ENCODE measurements around the gene B3GNT9. TPM values are rescaled to one million over a fixed set of nuclear protein-coding genes. Genes with fewer than 3 reads are reported as not detected.
A peak's percentile ranks its signal among the peaks of the same experiment; 100 is the strongest.

The B3GNT9 gene
- total and polyA plus RNA-seq, 8 donors = 16.2 to 29.4 (median 19.9) TPM

DNA sequence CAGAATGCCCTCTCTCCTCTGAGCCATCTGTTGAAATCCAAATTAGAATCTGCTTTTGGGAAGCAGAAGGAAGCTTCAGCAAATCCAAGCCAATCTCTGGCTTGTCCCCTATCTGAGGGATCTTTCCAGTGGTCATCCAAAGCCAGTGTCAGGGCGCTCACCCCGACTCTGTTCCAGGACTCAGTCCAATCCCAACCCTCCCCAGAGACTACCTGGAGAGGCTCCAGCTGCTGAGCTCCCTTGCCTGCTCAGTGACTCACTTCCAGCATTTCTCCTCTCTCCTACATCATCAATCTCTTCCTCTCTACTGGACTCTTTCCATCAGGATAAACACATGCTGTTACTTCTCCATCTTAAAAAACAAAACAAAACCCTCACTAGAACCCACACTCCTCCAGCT lies 30.5 kb upstream of the B3GNT9 start:
- intact Hi-C loops (cut with DNase I) = loop anchor here in 1 of 2 donors (10.0 kb wide), 1 partner anchor 207 kb away; no protein-coding TSS in a partner anchor
- ATAC-seq = no peak
- H3K4me1 ChIP-seq = peaks cover 33 to 72% of the 10 kb centered on the region in 2 donors

DNA sequence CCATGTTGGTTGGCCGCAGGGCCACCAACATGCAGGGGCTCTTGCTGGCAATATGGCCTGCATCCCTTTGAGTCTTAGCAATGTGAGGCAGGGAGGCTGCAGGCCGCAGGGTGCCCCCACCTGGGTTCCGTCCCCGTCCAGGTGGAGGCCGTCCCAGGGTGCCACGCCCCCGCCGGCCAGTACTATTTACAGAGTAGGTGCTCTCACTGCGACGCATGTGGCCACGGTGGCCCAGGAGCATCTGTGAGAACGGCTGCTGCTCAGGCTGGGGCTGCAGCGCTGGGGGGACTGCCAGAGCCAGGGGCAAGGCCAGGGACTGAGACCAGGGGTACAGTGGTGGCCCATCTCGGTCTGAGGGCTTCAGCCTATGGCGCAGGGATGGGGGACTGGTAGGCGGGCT lies 29.4 kb upstream of the B3GNT9 start:
- peaks cover 0 to 30% of the 10 kb centered on the region in 2 donors for H3K27me3 ChIP-seq
- TF ChIP-seq, protein P1, sequence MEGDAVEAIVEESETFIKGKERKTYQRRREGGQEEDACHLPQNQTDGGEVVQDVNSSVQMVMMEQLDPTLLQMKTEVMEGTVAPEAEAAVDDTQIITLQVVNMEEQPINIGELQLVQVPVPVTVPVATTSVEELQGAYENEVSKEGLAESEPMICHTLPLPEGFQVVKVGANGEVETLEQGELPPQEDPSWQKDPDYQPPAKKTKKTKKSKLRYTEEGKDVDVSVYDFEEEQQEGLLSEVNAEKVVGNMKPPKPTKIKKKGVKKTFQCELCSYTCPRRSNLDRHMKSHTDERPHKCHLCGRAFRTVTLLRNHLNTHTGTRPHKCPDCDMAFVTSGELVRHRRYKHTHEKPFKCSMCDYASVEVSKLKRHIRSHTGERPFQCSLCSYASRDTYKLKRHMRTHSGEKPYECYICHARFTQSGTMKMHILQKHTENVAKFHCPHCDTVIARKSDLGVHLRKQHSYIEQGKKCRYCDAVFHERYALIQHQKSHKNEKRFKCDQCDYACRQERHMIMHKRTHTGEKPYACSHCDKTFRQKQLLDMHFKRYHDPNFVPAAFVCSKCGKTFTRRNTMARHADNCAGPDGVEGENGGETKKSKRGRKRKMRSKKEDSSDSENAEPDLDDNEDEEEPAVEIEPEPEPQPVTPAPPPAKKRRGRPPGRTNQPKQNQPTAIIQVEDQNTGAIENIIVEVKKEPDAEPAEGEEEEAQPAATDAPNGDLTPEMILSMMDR (IDR thresholded peaks at IDR 0.05) = no peak
- H3K36me3 ChIP-seq = no peaks in the 10 kb centered on the region
- ATAC-seq (no peak), DNase-seq (peak in 1 of 4 donors; percentile 68)
- intact Hi-C loops (cut with DNase I) = loop anchor here in 1 of 2 donors (10.0 kb wide), 1 partner anchor 205 kb away; no protein-coding TSS in a partner anchor
- peaks cover 29 to 63% of the 10 kb centered on the region in 2 donors for H3K4me1 ChIP-seq
- H3K27ac ChIP-seq = no peak overlapping the region
- H3K9me3 ChIP-seq = no peaks in the 10 kb centered on the region
- H3K4me3 ChIP-seq = no peak overlapping the region

More for the DNA sequence above, 30.5 kb upstream of the B3GNT9 start:
- no peaks in the 10 kb centered on the region for H3K9me3 ChIP-seq
- peaks cover 0 to 26% of the 10 kb centered on the region in 2 donors for H3K27me3 ChIP-seq
- DNase-seq = peak in 1 of 4 donors; percentile 15
- TF ChIP-seq, protein P1 (IDR thresholded peaks at IDR 0.05) = no peak
- H3K36me3 ChIP-seq = no peaks in the 10 kb centered on the region
- no peak overlapping the region for H3K4me3 ChIP-seq
- peak overlapping the region in 1 of 2 donors; percentile 4 for H3K27ac ChIP-seq

DNA sequence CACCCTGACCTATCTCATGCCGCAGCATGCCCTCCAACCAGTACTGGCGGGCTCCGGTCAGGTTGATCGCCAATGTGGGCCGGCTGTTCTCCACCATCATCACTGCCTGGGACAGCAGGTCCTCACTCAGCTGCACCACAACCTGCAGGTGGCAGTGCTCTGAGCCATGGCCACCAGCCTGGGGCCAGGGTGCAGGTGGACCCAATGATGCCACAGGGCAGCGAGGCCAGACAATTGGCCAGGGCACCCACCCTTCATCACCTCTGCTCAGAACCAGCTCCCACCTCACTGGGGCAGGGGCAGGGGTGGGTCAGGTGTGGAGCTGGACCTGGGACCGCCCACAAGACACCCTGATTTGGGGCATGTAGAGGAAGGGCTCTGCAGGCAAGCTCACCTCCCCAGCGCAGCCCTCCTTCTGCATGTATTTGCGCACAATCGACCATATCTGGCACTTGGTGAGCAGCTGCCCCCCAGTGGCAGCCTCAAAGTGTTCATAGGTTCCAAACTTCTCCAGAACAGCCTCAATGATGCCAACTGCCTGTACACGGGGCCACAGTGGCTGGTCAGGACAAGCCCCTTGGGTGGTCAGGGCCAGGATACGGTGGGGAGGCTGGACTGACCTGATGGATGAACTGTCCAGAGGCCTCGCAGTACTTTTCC lies 28.8 kb upstream of the B3GNT9 start:
- TF ChIP-seq, protein P1 (IDR thresholded peaks at IDR 0.05) = no peak
- Histone ChIP-seq H3K4me3 (no peak overlapping the region), H3K4me1 (peaks cover 27 to 63% of the 10 kb centered on the region in 2 donors), H3K9me3 (no peaks in the 10 kb centered on the region), H3K27ac (no peak overlapping the region), H3K36me3 (no peaks in the 10 kb centered on the region), H3K27me3 (peaks cover 0 to 30% of the 10 kb centered on the region in 2 donors)
- ATAC-seq = no peak
- intact Hi-C loops (cut with DNase I) = loop anchor here in 1 of 2 donors (10.0 kb wide), 1 partner anchor 205 kb away; no protein-coding TSS in a partner anchor
- no peak for DNase-seq

DNA sequence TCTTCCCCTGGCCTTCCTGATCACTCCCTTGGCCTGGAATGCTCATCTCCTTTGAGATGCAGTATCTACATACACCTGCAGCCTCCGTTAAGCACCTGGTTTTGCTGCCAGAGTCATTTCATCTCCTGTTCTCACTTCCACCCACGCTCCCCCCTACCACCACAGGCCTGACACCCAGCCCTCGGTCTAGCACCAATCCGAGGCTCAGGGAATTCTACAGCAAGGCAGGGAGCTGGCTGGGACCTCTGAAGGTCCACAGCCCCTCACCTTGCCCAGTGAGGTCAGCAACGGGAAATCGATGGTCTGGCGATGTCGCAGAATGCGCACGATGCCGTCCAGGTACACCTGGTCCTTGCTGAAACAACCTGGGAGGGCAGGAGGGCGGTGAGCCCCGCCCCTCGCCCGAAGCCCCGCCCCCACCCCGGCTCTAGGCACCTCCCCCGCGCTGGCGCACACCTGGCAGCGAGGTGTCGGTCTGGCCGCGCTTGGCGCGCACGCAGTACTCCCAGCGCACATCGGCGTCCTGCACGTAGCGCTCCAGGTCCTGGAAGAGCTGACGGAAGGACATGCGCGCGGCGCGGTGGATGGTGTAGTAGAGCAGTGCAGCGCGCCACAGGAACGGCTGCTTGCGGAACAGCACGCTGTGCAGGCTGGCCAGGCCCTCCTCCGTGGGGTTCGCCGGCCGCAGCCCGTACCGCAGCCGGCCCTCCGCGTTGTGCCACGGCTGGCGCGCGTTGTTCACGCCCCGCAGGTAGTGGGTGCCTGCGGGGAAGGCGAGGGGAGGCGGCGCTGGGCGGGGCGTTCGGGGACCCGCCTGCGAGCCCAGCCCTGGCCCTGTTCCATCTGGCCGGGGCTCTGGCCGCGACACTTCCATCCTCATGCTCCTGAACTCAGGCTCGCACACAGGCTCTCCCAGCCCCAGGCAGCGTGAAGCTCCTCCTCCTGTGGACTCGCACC lies 27.2 kb upstream of the B3GNT9 start:
- Histone ChIP-seq H3K4me3 (peak overlapping the region; percentile 38 to 43), H3K27me3 (peaks cover 0 to 42% of the 10 kb centered on the region in 2 donors), H3K36me3 (no peaks in the 10 kb centered on the region), H3K27ac (peak overlapping the region; percentile 56 to 60), H3K4me1 (peaks cover 30 to 69% of the 10 kb centered on the region in 2 donors), H3K9me3 (no peaks in the 10 kb centered on the region)
- DNase-seq = peak; percentile 61 to 93 (median 82)
- intact Hi-C loops (cut with DNase I) = no loop called here
- ATAC-seq = peak; percentile 70
- TF ChIP-seq, protein P1 (IDR thresholded peaks at IDR 0.05) = peak in 1 of 2 donors; percentile 32

Measured in left lung (tissue), 10 donors.